Bronchial epithelial cell (primary cell): ENCODE measurements around the gene MAST4. TPM values are rescaled to one million over a fixed set of nuclear protein-coding genes. Genes with fewer than 3 reads are reported as not detected.

Source experiments
- DNase-seq: peaks from one replicate; pipeline ENCODE4 v3.0.0-alpha.2; 2010; ENCODE audit warnings: low read depth
- FAIRE-seq: peaks from 2 replicates; lab custom pipeline; 2011; peaks lifted over from hg19 to GRCh38; lab: Jason Lieb, UNC
- H3K27me3 ChIP-seq: 2 replicates; pipeline ENCODE4 v1.5.1; 2011; ENCODE audit warnings: low read length; ENCODE audit not compliant: control insufficient read depth, insufficient read depth
- H3K36me3 ChIP-seq: 2 replicates; pipeline ENCODE4 v1.5.1; 2011; ENCODE audit warnings: low read length; ENCODE audit not compliant: control insufficient read depth, insufficient read depth
- H3K4me3 ChIP-seq: 2 replicates; pipeline ENCODE4 v1.5.1; 2011; ENCODE audit warnings: mild to moderate bottlenecking, low read depth, low read length, control low read depth
- CTCF ChIP-seq: IDR thresholded peaks from 2 replicates; pipeline ENCODE4 v1.5.1; 2011; ENCODE audit warnings: mild to moderate bottlenecking, moderate library complexity, low read length, control low read depth, inconsistent platforms; ENCODE audit not compliant: insufficient read depth, severe bottlenecking
- total RNA-seq: library from RNA; depleted of rRNA; stranded (reverse); fragments of >200 nt; gene quantifications from 2 replicates; pipeline ENCODE4 v1.2.1, GENCODE V29; 2014

Gene MAST4
- total RNA-seq, 1 donor from 2014 or later, result 10.3 TPM

- TF ChIP-seq CTCF, result no peak
- FAIRE-seq (no peak), DNase-seq (no peak)
- Histone ChIP-seq H3K4me3 (no peak overlapping the region), H3K27me3 (no peaks in the 10 kb centered on the region), H3K36me3 (peaks cover 12% of the 10 kb centered on the region)
Measured at GRCh38 chr5:67129768-67130167, 533.6 kb downstream of the MAST4 start.

DNA sequence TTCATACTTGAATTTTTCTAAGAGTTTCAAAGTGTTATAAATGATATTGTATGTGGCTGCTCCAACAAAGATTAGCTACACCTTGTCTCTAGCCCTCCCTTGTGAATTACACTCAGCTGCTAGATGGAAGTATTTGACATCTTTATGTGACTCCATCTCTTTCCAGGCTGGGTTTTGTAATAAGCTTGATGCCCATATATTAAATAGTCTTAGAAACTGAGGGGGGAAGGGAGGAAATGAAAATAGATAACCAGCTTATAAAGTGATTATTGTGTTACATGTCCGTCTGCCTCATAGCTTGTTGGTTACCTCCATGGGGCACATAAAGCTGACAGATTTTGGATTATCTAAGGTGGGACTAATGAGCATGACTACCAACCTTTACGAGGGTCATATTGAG is 537.0 kb downstream of the MAST4 start:
- no peak for TF ChIP-seq CTCF

GRCh38 chr5:67133776-67134175 is 537.6 kb downstream of the MAST4 start:
- FAIRE-seq (no peak), DNase-seq (no peak)
- peaks cover 24% of the 10 kb centered on the region for H3K36me3 ChIP-seq
- TF ChIP-seq CTCF, result no peak
- H3K27me3 ChIP-seq, result no peaks in the 10 kb centered on the region
- H3K4me3 ChIP-seq, result no peak overlapping the region

More for the DNA sequence above, 537.0 kb downstream of the MAST4 start:
- FAIRE-seq, result no peak
- Histone ChIP-seq H3K27me3 (no peaks in the 10 kb centered on the region), H3K4me3 (no peak overlapping the region), H3K36me3 (peaks cover 24% of the 10 kb centered on the region)
- no peak for DNase-seq

- H3K36me3 ChIP-seq, result peaks cover 26% of the 10 kb centered on the region
Measured at GRCh38 chr5:67135381-67135984, 539.3 kb downstream of the MAST4 start.

GRCh38 chr5:67139030-67139429 is 542.8 kb downstream of the MAST4 start:
- no peak overlapping the region for H3K4me3 ChIP-seq
- no peaks in the 10 kb centered on the region for H3K27me3 ChIP-seq
- no peak for FAIRE-seq
- peaks cover 31% of the 10 kb centered on the region for H3K36me3 ChIP-seq
- no peak for TF ChIP-seq CTCF
- DNase-seq, result no peak

More at GRCh38 chr5:67135381-67135984, 539.3 kb downstream of the MAST4 start:
- no peaks in the 10 kb centered on the region for H3K27me3 ChIP-seq
- FAIRE-seq (no peak), DNase-seq (no peak)
- H3K4me3 ChIP-seq, result no peak overlapping the region
- no peak for TF ChIP-seq CTCF

- no peaks in the 10 kb centered on the region for H3K27me3 ChIP-seq
- peaks cover 36% of the 10 kb centered on the region for H3K36me3 ChIP-seq
- FAIRE-seq, result no peak
Measured at GRCh38 chr5:67140413-67140812, 544.2 kb downstream of the MAST4 start.

More at GRCh38 chr5:67140413-67140812, 544.2 kb downstream of the MAST4 start:
- no peak overlapping the region for H3K4me3 ChIP-seq
- no peak for TF ChIP-seq CTCF
- DNase-seq, result no peak
